ENCODE data around the gene OTOP1.
"Not testable (repeated sequence)": the region's sequence is repeated elsewhere in the genome, so short reads cannot be mapped to it uniquely, and the experiment has no call there.

OTOP1 gene

GRCh38 chr4:4226606-4227438, at the start of gene OTOP1:
OTOP1 (minus strand) TSS chr4:4226929; CDS start chr4:4226864, 65 bp downstream.
- DNase-seq: no peak

- DNase-seq: no peak
These were observed 47.5 kb upstream of the OTOP1 start for GRCh38 chr4:4274226-4274625.

GRCh38 chr4:4271912-4272311, 45.2 kb upstream of the OTOP1 start:
- no peak for DNase-seq

GRCh38 chr4:4270529-4270928, 43.8 kb upstream of the OTOP1 start:
- DNase-seq: no peak

GRCh38 chr4:4269856-4270255, 43.1 kb upstream of the OTOP1 start:
- no peak for DNase-seq

GRCh38 chr4:4269331-4269731, 42.6 kb upstream of the OTOP1 start:
- DNase-seq: no peak

- DNase-seq: no peak
These were observed 42.0 kb upstream of the OTOP1 start for GRCh38 chr4:4268776-4269175.

- DNase-seq: no peak
These were observed 41.3 kb upstream of the OTOP1 start for GRCh38 chr4:4267981-4268380.

- DNase-seq: peak in 1 of 3 experiments; percentile 22
These were observed 33.5 kb upstream of the OTOP1 start for GRCh38 chr4:4260185-4260751.

GRCh38 chr4:4259484-4260100, 32.9 kb upstream of the OTOP1 start:
- peak in 1 of 3 experiments; percentile 24 for DNase-seq

GRCh38 chr4:4257705-4258104, 31.0 kb upstream of the OTOP1 start:
- DNase-seq: not testable (repeated sequence)

GRCh38 chr4:4256799-4257198, 30.1 kb upstream of the OTOP1 start:
- DNase-seq: no peak

- DNase-seq: no peak
These were observed 27.9 kb upstream of the OTOP1 start for GRCh38 chr4:4254666-4255065.

- no peak for DNase-seq
These were observed 27.5 kb upstream of the OTOP1 start for GRCh38 chr4:4254199-4254598.

- DNase-seq: peak in 1 of 3 experiments; percentile 61
These were observed 23.1 kb upstream of the OTOP1 start for GRCh38 chr4:4249866-4250265.

GRCh38 chr4:4249342-4249741, 22.6 kb upstream of the OTOP1 start:
- not testable (repeated sequence) for DNase-seq

GRCh38 chr4:4248885-4249203, 22.1 kb upstream of the OTOP1 start:
- DNase-seq: no peak

- peak; percentile 94 to 97 (median 95) for DNase-seq
These were observed 21.5 kb upstream of the OTOP1 start, which contains the start of gene TMEM128 for GRCh38 chr4:4248029-4248884. TMEM128 (minus strand) TSS chr4:4248223; CDS start chr4:4248202, 21 bp downstream.

- DNase-seq: peak in 1 of 3 experiments; percentile 60
These were observed 20.9 kb upstream of the OTOP1 start for GRCh38 chr4:4247696-4248028.

- no peak for DNase-seq
These were observed 18.4 kb upstream of the OTOP1 start for GRCh38 chr4:4245172-4245571.

GRCh38 chr4:4239551-4239950, 12.8 kb upstream of the OTOP1 start:
- DNase-seq: not testable (repeated sequence)

GRCh38 chr4:4233610-4234009, 6.9 kb upstream of the OTOP1 start:
- no peak for DNase-seq

- DNase-seq: no peak
These were observed 1.6 kb upstream of the OTOP1 start for GRCh38 chr4:4228356-4228668.

Data from NCI-H1417 (cell line).